HG02840 (cell line): ENCODE measurements around the gene BCAR1.
"Not testable (repeated sequence)": the region's sequence is repeated elsewhere in the genome, so short reads cannot be mapped to it uniquely, and the experiment has no call there.

Experiments used
- ATAC-seq: cut with Tn5 transposase; IDR thresholded peaks from one replicate; pipeline ENCODE4 v1.9.1; 2021; ENCODE audit warnings: mild to moderate bottlenecking, moderate library complexity, moderate number of reproducible peaks; ENCODE audit not compliant: unreplicated experiment, low FRiP score

The BCAR1 gene

GRCh38 chr16:75256059-75256571 is 4.7 kb upstream of the BCAR1 start:
- no peak for ATAC-seq

- ATAC-seq, result no peak
These were observed 3.0 kb upstream of the BCAR1 start for GRCh38 chr16:75254359-75254837.

GRCh38 chr16:75252946-75253911 is 1.8 kb upstream of the BCAR1 start:
- no peak for ATAC-seq

- no peak for ATAC-seq
These were observed 833 bp upstream of the BCAR1 start for GRCh38 chr16:75252049-75252864.

- ATAC-seq, result peak; percentile 36
These were observed 580 bp downstream of the BCAR1 start for GRCh38 chr16:75250809-75251279.

- ATAC-seq, result no peak
These were observed 1.2 kb downstream of the BCAR1 start for GRCh38 chr16:75250089-75250808.

- ATAC-seq, result no peak
These were observed 2.0 kb downstream of the BCAR1 start for GRCh38 chr16:75249441-75249840.

- no peak for ATAC-seq
These were observed 2.7 kb downstream of the BCAR1 start for GRCh38 chr16:75248536-75249380.

- ATAC-seq, result no peak
These were observed 3.3 kb downstream of the BCAR1 start for GRCh38 chr16:75248142-75248535.

GRCh38 chr16:75247249-75247648 is 4.2 kb downstream of the BCAR1 start:
- ATAC-seq, result no peak

GRCh38 chr16:75246504-75247205 is 4.8 kb downstream of the BCAR1 start:
- ATAC-seq, result no peak

- no peak for ATAC-seq
These were observed 6.3 kb downstream of the BCAR1 start for GRCh38 chr16:75244844-75245758.

- no peak for ATAC-seq
These were observed 7.1 kb downstream of the BCAR1 start for GRCh38 chr16:75244225-75244809.

- no peak for ATAC-seq
These were observed 7.7 kb downstream of the BCAR1 start for GRCh38 chr16:75243667-75244224.

GRCh38 chr16:75242436-75243078 is 8.9 kb downstream of the BCAR1 start:
- not testable (repeated sequence) for ATAC-seq

GRCh38 chr16:75241955-75242354 is 9.5 kb downstream of the BCAR1 start:
- no peak for ATAC-seq
